Measurements from ENCODE around the gene FMNL2. TPM values are rescaled to one million over a fixed set of nuclear protein-coding genes. Genes with fewer than 3 reads are reported as not detected.

Gene FMNL2
- total RNA-seq, 1 experiment from 2014 or later: 33.6 TPM

GRCh38 chr2:152566728-152567069 lies 231.7 kb downstream of the FMNL2 start:
- no peak for DNase-seq
- Histone ChIP-seq H3K9ac (ENCODE audit: extremely low read depth, insufficient read length, low read length) (no peak overlapping the region), H4K5ac (ENCODE audit: insufficient read length, low read depth, low read length) (no peak overlapping the region), H3K27me3 (ENCODE audit: insufficient read depth, low read length) (no peaks in the 10 kb centered on the region), H2BK5ac (ENCODE audit: insufficient read length, low read length) (no peak overlapping the region), H2AFZ (ENCODE audit: low read length) (no peak overlapping the region), H3K4me2 (ENCODE audit: insufficient read depth, insufficient read length, low read length) (no peak overlapping the region), H3K79me2 (ENCODE audit: insufficient read depth, low read length) (no peaks in the 10 kb centered on the region; the same call in 1 of the 2 replicates), H4K8ac (replicated peaks; ENCODE audit: insufficient read length, low read depth, low read length) (no peak overlapping the region), H2BK120ac (ENCODE audit: low read depth, low read length, poor library complexity, severe bottlenecking) (no peak overlapping the region), H3K23ac (ENCODE audit: insufficient read length, low read depth, low read length) (no peak overlapping the region), H3K56ac (ENCODE audit: insufficient read length, low read depth, low read length) (no peak overlapping the region), H4K91ac (ENCODE audit: insufficient read length, low read depth, low read length) (no peak overlapping the region), H3K4ac (ENCODE audit: low read depth, low read length) (no peak overlapping the region), H3K27ac (ENCODE audit: insufficient read length, low read depth, low read length) (no peak overlapping the region), H2BK12ac (ENCODE audit: insufficient read length, low read depth, low read length) (no peak overlapping the region), H2BK20ac (ENCODE audit: low read depth, low read length, poor library complexity, severe bottlenecking) (no peak overlapping the region), H2BK15ac (ENCODE audit: low read depth, low read length) (no peak overlapping the region), H3K18ac (ENCODE audit: insufficient read length, low read depth, low read length) (no peak overlapping the region), H2AK5ac (ENCODE audit: insufficient read length, low read length) (no peak overlapping the region), H3K4me1 (ENCODE audit: insufficient read depth, low read length) (no peaks in the 10 kb centered on the region), H3K9me3 (ENCODE audit: control insufficient read depth, low read depth, low read length) (no peaks in the 10 kb centered on the region), H4K20me1 (ENCODE audit: control insufficient read depth, insufficient read depth, insufficient read length) (no peaks in the 10 kb centered on the region), H3K14ac (ENCODE audit: insufficient read depth, low read length) (no peak overlapping the region), H3K23me2 (ENCODE audit: insufficient read length, low read depth, low read length, poor library complexity, severe bottlenecking) (no peaks in the 10 kb centered on the region), H3K79me1 (ENCODE audit: insufficient read depth, low read depth, low read length, poor library complexity, severe bottlenecking) (no peaks in the 10 kb centered on the region), H3T11ph (ENCODE audit: low read length) (no peak overlapping the region)
- WGBS (ENCODE audit: extremely low coverage, insufficient read length, low lambda C conversion rate): no CpG with 5 or more reads among the region's 5 CpGs
- Mint-ChIP-seq H3K27me3 (ENCODE audit: low read depth) (no peaks in the 10 kb centered on the region), H3K4me3 (no peak overlapping the region), H3K4me1 (peaks cover 10 to 11% of the 10 kb centered on the region in 2 experiments), H3K27ac (no peak overlapping the region), H3K9me3 (no peaks in the 10 kb centered on the region), H3K36me3 (ENCODE audit: insufficient read depth in 1 of 3, low read depth in 3 of 3) (peaks cover 3 to 22% (median 8%) of the 10 kb centered on the region in 3 experiments; a peak in 4 of 7 replicates)
- TF ChIP-seq, protein P1, sequence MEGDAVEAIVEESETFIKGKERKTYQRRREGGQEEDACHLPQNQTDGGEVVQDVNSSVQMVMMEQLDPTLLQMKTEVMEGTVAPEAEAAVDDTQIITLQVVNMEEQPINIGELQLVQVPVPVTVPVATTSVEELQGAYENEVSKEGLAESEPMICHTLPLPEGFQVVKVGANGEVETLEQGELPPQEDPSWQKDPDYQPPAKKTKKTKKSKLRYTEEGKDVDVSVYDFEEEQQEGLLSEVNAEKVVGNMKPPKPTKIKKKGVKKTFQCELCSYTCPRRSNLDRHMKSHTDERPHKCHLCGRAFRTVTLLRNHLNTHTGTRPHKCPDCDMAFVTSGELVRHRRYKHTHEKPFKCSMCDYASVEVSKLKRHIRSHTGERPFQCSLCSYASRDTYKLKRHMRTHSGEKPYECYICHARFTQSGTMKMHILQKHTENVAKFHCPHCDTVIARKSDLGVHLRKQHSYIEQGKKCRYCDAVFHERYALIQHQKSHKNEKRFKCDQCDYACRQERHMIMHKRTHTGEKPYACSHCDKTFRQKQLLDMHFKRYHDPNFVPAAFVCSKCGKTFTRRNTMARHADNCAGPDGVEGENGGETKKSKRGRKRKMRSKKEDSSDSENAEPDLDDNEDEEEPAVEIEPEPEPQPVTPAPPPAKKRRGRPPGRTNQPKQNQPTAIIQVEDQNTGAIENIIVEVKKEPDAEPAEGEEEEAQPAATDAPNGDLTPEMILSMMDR (conservative IDR thresholded peaks at IDR 0.05): no peak

Data from H9 (cell line).